Measurements from ENCODE around the gene DIAPH3.

GRCh38 chr13:59873309-59873708 is 290.4 kb downstream of the DIAPH3 start:
- TF ChIP-seq POLR2A (IDR thresholded peaks at IDR 0.05; ENCODE audit: low read depth, low read length) (no peak), POLR2AphosphoS5 (IDR thresholded peaks at IDR 0.05; ENCODE audit: low read depth, low read length) (no peak)

Measured in GM12892 (cell line).